Osteoblast (primary cell): ENCODE measurements around the gene MCM5. TPM values are rescaled to one million over a fixed set of nuclear protein-coding genes. Genes with fewer than 3 reads are reported as not detected.

ENCODE experiments used
- DNase-seq: peaks from one replicate; pipeline ENCODE4 v3.0.0; 2011; ENCODE audit warnings: low spot score, mixed read lengths; ENCODE audit not compliant: insufficient read length; ENCODE audit errors: missing footprints
- H2AFZ ChIP-seq: 2 replicates; pipeline ENCODE4 v1.6.0; 2011; ENCODE audit warnings: mild to moderate bottlenecking, low read length
- H3K27ac ChIP-seq: 2 replicates; pipeline ENCODE4 v1.5.1; 2011; ENCODE audit warnings: mild to moderate bottlenecking, low read depth, low read length, moderate library complexity
- H3K27me3 ChIP-seq: 2 replicates; pipeline ENCODE4 v1.6.0; 2012; ENCODE audit warnings: mild to moderate bottlenecking, control low read depth, inconsistent platforms, low read length, moderate library complexity; ENCODE audit not compliant: insufficient read depth
- H3K36me3 ChIP-seq: 2 replicates; pipeline ENCODE4 v1.5.1; 2011; ENCODE audit warnings: mild to moderate bottlenecking, low read length, control low read depth, moderate library complexity; ENCODE audit not compliant: insufficient read depth
- H3K4me1 ChIP-seq: 2 replicates; pipeline ENCODE4 v1.5.1; 2011; ENCODE audit warnings: mild to moderate bottlenecking, low read length, control low read depth, moderate library complexity; ENCODE audit not compliant: insufficient read depth
- H3K4me2 ChIP-seq: 2 replicates; pipeline ENCODE4 v1.6.0; 2011; ENCODE audit warnings: mild to moderate bottlenecking, low read length; ENCODE audit not compliant: insufficient read depth
- H3K4me3 ChIP-seq: fragments of 200-600 bp; sonication (generic); 3 replicates; pipeline ENCODE4 v1.5.1; 2012; ENCODE audit warnings: mild to moderate bottlenecking, low read length, inconsistent platforms; ENCODE audit not compliant: insufficient read depth
- H3K79me2 ChIP-seq: 2 replicates; pipeline ENCODE4 v1.6.0; 2012; ENCODE audit warnings: mild to moderate bottlenecking, low read length, control low read depth, inconsistent platforms; ENCODE audit not compliant: insufficient read depth
- H3K9me3 ChIP-seq: 2 replicates; pipeline ENCODE4 v1.5.1; 2011; ENCODE audit warnings: low read depth, low read length, control low read depth
- H4K20me1 ChIP-seq: 2 replicates; pipeline ENCODE4 v1.6.0; 2012; ENCODE audit warnings: mild to moderate bottlenecking, low read length, control low read depth; ENCODE audit not compliant: insufficient read depth
- total RNA-seq: library from RNA; depleted of rRNA; stranded (reverse); fragments of >200 nt; gene quantifications from 2 replicates; pipeline ENCODE4 v1.2.3, GENCODE V29; 2012
- TF ChIP-seq, protein P1 (sequence below): IDR thresholded peaks from 2 replicates; pipeline ENCODE4 v1.5.1; 2011; ENCODE audit warnings: mild to moderate bottlenecking, low read depth, low read length, moderate library complexity; ENCODE audit errors: extremely low read depth

MCM5 gene
- total RNA-seq, 1 donor: 12.7 TPM

DNA sequence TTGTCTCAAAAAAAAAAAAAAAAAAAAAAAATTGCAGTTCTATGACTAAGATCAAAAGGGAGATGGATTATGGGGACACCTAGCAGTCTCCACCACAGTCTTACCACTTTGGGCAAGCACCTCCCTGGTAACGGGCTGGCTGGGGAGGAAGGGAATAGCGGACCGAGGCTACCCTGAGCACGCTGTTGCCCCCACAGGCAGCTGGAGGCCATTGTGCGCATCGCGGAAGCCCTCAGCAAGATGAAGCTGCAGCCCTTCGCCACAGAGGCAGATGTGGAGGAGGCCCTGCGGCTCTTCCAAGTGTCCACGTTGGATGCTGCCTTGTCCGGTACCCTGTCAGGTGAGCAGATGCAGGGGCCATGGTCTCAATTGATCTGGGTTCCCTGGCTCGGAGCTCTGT is 21.2 kb downstream of the MCM5 start:
- DNase-seq: peak; percentile 46
- Histone ChIP-seq H3K79me2 (no peaks in the 10 kb centered on the region), H3K27ac (no peak overlapping the region), H3K4me3 (no peak overlapping the region), H3K4me1 (peaks cover 3% of the 10 kb centered on the region), H3K36me3 (peaks cover 32% of the 10 kb centered on the region), H4K20me1 (no peaks in the 10 kb centered on the region), H2AFZ (no peak overlapping the region), H3K27me3 (no peaks in the 10 kb centered on the region), H3K4me2 (no peak overlapping the region), H3K9me3 (no peaks in the 10 kb centered on the region)
- TF ChIP-seq, protein P1, sequence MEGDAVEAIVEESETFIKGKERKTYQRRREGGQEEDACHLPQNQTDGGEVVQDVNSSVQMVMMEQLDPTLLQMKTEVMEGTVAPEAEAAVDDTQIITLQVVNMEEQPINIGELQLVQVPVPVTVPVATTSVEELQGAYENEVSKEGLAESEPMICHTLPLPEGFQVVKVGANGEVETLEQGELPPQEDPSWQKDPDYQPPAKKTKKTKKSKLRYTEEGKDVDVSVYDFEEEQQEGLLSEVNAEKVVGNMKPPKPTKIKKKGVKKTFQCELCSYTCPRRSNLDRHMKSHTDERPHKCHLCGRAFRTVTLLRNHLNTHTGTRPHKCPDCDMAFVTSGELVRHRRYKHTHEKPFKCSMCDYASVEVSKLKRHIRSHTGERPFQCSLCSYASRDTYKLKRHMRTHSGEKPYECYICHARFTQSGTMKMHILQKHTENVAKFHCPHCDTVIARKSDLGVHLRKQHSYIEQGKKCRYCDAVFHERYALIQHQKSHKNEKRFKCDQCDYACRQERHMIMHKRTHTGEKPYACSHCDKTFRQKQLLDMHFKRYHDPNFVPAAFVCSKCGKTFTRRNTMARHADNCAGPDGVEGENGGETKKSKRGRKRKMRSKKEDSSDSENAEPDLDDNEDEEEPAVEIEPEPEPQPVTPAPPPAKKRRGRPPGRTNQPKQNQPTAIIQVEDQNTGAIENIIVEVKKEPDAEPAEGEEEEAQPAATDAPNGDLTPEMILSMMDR: no peak

DNA sequence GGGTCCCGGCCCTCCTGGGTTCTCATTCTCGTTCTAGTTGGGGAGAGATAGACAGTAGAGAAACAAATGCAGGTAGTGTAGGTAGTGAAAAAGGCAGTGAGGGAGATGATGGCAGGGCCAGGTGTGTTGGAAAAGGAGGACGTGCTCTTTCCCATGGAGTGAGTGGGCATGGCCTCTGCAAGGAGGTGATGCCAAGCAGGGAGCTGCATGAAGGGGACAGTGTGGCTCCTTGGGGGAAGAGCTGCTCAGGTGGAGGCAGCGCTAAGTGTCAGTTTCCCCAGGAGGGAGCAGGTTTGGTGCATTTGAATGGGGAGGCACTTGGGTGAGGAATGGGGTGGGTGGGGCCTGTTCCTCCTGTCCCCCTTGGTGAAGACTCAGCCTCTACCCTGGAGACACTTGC is 22.2 kb downstream of the MCM5 start:
- H2AFZ ChIP-seq: no peak overlapping the region

DNA sequence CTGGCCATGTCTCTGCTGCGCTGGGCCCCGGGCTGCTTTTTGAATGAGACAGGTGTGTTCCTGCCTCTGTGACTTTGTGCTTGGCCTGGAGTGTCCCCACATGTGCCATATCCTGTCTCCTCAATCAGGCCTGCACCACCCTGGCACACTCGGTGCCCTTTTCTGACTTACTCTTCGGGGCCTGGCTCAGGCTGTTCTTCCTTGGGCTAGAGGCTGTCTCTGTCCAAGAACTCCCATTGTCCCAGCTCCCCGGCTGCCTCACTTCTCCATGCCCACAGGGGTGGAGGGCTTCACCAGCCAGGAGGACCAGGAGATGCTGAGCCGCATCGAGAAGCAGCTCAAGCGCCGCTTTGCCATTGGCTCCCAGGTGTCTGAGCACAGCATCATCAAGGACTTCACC is 23.0 kb downstream of the MCM5 start:
- H4K20me1 ChIP-seq: no peaks in the 10 kb centered on the region
- DNase-seq: peak; percentile 3
- no peaks in the 10 kb centered on the region for H3K27me3 ChIP-seq
- peaks cover 31% of the 10 kb centered on the region for H3K36me3 ChIP-seq
- peaks cover 2% of the 10 kb centered on the region for H3K4me1 ChIP-seq
- no peak overlapping the region for H3K4me3 ChIP-seq
- H3K79me2 ChIP-seq: no peaks in the 10 kb centered on the region
- no peak overlapping the region for H3K27ac ChIP-seq
- TF ChIP-seq, protein P1: no peak
- H3K4me2 ChIP-seq: no peak overlapping the region
- no peaks in the 10 kb centered on the region for H3K9me3 ChIP-seq
- H2AFZ ChIP-seq: no peak overlapping the region

More for the DNA sequence above, 22.2 kb downstream of the MCM5 start:
- no peak overlapping the region for H3K4me3 ChIP-seq
- no peaks in the 10 kb centered on the region for H3K9me3 ChIP-seq
- no peak overlapping the region for H3K4me2 ChIP-seq
- no peaks in the 10 kb centered on the region for H3K27me3 ChIP-seq
- H3K4me1 ChIP-seq: peaks cover 3% of the 10 kb centered on the region
- TF ChIP-seq, protein P1: no peak
- no peaks in the 10 kb centered on the region for H4K20me1 ChIP-seq
- H3K79me2 ChIP-seq: no peaks in the 10 kb centered on the region
- DNase-seq: peak; percentile 80
- peaks cover 31% of the 10 kb centered on the region for H3K36me3 ChIP-seq
- no peak overlapping the region for H3K27ac ChIP-seq

DNA sequence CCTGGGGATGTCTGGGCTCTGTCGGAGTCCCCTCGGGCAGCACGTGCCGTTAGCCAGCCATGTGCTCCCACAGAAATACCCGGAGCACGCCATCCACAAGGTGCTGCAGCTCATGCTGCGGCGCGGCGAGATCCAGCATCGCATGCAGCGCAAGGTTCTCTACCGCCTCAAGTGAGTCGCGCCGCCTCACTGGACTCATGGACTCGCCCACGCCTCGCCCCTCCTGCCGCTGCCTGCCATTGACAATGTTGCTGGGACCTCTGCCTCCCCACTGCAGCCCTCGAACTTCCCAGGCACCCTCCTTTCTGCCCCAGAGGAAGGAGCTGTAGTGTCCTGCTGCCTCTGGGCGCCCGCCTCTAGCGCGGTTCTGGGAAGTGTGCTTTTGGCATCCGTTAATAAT is 24.1 kb downstream of the MCM5 start:
- no peak overlapping the region for H3K4me2 ChIP-seq
- H3K27me3 ChIP-seq: no peaks in the 10 kb centered on the region
- DNase-seq: no peak
- no peaks in the 10 kb centered on the region for H3K9me3 ChIP-seq
- no peak overlapping the region for H3K27ac ChIP-seq
- no peaks in the 10 kb centered on the region for H3K4me1 ChIP-seq
- TF ChIP-seq, protein P1: no peak
- no peak overlapping the region for H3K4me3 ChIP-seq
- no peaks in the 10 kb centered on the region for H3K79me2 ChIP-seq
- H2AFZ ChIP-seq: no peak overlapping the region
- H3K36me3 ChIP-seq: peaks cover 26% of the 10 kb centered on the region
- no peaks in the 10 kb centered on the region for H4K20me1 ChIP-seq
